ENCODE measurements around the gene ARL3.

DNA sequence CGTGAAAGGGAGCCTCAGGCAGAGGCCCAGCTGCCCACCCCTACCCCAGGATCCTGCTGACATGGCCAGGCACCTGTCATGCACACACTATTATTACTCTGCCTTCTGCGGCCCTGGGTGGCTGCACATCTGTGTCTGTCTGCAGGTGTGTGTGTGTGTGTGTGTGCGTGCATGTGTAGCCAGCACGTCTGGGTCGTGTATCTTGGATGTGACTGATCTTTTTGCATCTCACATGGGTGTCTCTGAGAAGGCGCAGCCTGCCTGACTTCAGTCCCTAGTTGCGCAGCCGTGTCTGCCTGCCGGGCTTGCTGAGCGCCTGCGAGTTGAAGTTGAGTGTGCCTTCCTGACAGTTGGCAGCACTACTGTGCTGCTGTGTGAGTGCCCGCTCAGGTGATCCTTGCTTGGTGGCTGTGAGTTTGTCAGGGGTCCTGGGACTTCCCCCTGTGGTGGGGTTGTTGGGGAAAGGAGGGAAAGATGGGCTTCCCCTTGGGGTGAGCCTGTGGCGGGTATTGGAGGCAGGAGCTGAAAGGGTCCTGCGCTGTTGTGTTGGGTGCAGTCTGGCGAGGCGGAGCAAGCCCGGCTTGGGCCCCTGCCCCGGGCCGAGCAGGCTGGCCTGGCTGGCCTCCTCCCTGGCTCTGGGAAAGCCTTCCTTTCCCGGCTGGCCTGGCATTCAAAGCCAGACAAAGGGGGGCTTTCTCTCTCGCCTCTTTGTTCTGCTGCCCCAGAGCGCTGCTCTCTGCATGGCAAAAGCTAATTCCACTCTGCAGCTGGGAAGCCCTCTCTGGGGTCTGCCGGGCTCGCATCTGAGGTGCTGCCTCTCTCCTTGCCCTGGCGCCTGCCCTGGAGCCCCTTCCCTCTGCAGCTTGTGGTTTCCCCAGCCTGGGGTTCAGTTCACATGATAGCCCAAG, 65.1 kb downstream of the ARL3 start:
- TF ChIP-seq, protein P1, sequence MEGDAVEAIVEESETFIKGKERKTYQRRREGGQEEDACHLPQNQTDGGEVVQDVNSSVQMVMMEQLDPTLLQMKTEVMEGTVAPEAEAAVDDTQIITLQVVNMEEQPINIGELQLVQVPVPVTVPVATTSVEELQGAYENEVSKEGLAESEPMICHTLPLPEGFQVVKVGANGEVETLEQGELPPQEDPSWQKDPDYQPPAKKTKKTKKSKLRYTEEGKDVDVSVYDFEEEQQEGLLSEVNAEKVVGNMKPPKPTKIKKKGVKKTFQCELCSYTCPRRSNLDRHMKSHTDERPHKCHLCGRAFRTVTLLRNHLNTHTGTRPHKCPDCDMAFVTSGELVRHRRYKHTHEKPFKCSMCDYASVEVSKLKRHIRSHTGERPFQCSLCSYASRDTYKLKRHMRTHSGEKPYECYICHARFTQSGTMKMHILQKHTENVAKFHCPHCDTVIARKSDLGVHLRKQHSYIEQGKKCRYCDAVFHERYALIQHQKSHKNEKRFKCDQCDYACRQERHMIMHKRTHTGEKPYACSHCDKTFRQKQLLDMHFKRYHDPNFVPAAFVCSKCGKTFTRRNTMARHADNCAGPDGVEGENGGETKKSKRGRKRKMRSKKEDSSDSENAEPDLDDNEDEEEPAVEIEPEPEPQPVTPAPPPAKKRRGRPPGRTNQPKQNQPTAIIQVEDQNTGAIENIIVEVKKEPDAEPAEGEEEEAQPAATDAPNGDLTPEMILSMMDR (IDR thresholded peaks at IDR 0.05): no peak
- no peak for TF ChIP-seq EP300 (IDR thresholded peaks at IDR 0.05; ENCODE audit: low read depth)
- no peak for TF ChIP-seq POLR2AphosphoS5 (IDR thresholded peaks at IDR 0.05)
- TF ChIP-seq POLR2A (IDR thresholded peaks at IDR 0.05): no peak
